Measurements from ENCODE around the gene LGALS9. TPM values are rescaled to one million over a fixed set of nuclear protein-coding genes. Genes with fewer than 3 reads are reported as not detected.

The LGALS9 gene
- total and polyA plus RNA-seq, 9 donors, result 9.0 to 62.8 (median 23.3) TPM

DNA sequence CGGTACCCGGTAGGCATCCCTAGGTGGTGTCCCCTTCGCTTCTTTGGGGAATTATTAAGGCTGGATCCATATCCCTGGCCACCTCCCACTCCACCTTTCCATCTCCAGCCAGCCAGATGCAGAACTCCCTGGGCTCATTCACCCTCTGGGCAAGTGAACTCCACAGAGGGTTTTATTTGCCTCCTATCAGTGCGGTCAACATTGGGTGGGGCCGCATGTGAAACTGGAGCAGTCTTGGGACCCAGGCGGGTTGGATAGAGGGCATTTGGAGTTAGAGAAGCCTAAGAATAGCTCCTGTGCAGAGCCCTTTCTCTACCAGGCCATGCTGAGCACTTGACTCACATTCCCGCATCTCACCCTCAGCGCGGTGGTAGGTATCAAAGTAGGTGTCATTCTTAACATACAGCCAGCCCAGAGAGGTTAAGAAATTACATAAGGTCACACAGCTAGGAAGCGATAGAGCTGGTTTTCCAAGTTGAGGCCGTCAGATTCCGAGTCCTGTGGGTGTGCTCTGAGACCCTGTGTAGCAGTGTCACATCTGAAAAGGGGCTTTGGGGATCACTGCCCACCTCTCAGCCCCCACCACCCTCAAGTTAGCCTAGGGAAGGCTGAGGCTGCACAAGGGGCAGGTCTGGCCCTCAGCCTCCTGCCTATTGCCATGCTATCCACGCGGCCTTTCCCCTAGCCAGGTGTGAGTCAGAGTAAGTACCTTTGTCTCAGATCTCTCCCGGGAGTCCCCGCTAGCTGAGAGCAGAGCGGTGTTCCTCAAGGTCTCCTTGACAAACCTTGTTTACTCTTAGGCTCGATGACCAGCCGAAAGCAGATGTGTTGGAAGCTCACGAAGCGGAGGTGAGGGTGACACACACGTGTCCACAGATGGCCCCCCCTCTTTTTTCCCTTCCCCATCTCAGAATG is 26.9 kb upstream of the LGALS9 start:
- WGBS, 3 donors, result 88 to 92% (median 89%) methylated on average over 22 of the region's 22 CpGs
- TF ChIP-seq POLR2A (IDR thresholded peaks at IDR 0.05) (no peak), CTCF (IDR thresholded peaks at IDR 0.05) (no peak)
- H3K4me1 ChIP-seq (ENCODE audit: insufficient read depth), result peaks cover 4% of the 10 kb centered on the region
- H3K27me3 ChIP-seq, result no peaks in the 10 kb centered on the region
- H3K27ac ChIP-seq, result no peak overlapping the region
- H3K36me3 ChIP-seq, result no peaks in the 10 kb centered on the region
- H3K9me3 ChIP-seq, result no peaks in the 10 kb centered on the region
- intact Hi-C loops (cut with DNase I), result loop anchor here (2.0 to 10.0 kb wide), 6 partner anchors 47 to 367 kb away; partner anchors contain the start of gene KSR1 (in 3 of the 4)
- no peak for DNase-seq
- H3K4me3 ChIP-seq, result no peak overlapping the region

GRCh38 chr17:27605409-27605808 is 25.6 kb upstream of the LGALS9 start:
- intact Hi-C loops (cut with DNase I), result loop anchor here in 3 of 4 donors (5.0 to 10.0 kb wide), 2 partner anchors 47 to 151 kb away; partner anchors contain the start of gene KSR1 (in 1 of the 3)
- Histone ChIP-seq H3K36me3 (no peaks in the 10 kb centered on the region), H3K9me3 (no peaks in the 10 kb centered on the region), H3K4me1 (ENCODE audit: insufficient read depth) (peaks cover 5% of the 10 kb centered on the region), H3K27ac (no peak overlapping the region), H3K4me3 (no peak overlapping the region), H3K27me3 (no peaks in the 10 kb centered on the region)
- TF ChIP-seq EP300 (IDR thresholded peaks at IDR 0.05) (no peak), POLR2A (IDR thresholded peaks at IDR 0.05) (no peak), CTCF (IDR thresholded peaks at IDR 0.05) (no peak)
- 96 to 97% (median 96%) methylated on average over 25 of the region's 25 CpGs for WGBS, 3 donors
- no peak for DNase-seq

DNA sequence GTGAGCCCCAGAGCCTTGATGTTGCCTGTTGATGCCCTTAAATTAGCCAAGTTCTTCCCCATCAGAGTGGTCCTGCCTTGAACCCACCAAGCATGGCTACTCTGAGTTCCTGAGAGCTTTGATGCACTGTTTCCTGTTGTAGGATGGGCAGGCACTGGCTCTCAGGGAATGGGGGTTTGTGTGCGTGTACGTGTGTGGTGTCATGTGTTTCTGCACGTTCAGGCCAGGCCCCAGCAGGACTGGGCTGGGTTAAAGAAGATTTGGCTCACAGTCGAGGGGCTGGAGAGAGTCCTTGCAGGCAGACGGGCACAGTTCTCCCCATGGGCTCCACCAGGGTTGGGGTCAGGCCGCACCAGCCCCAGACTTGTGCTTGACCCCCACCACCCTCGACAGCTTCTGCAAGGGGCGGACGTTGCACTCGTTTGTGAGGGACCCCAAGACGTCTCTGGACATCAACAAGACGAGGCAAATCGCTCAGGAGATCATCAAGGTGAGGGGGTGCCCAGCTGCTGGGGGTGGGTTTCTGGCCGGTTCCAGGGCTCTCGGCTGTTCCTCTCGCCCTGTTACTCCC is 23.4 kb upstream of the LGALS9 start:
- 81 to 85% (median 83%) methylated on average over 16 of the region's 16 CpGs for WGBS, 3 donors
- H3K27me3 ChIP-seq, result no peaks in the 10 kb centered on the region
- H3K4me1 ChIP-seq (ENCODE audit: insufficient read depth), result peaks cover 1% of the 10 kb centered on the region
- H3K27ac ChIP-seq, result no peak overlapping the region
- H3K9me3 ChIP-seq, result no peaks in the 10 kb centered on the region
- no peak overlapping the region for H3K4me3 ChIP-seq
- no peaks in the 10 kb centered on the region for H3K36me3 ChIP-seq
- TF ChIP-seq CTCF (IDR thresholded peaks at IDR 0.05), result no peak
- no peak for DNase-seq
- intact Hi-C loops (cut with DNase I), result loop anchor here in 3 of 4 donors (5.0 to 10.0 kb wide), 2 partner anchors 45 to 153 kb away; partner anchors contain the start of gene KSR1 (in 1 of the 3)

DNA sequence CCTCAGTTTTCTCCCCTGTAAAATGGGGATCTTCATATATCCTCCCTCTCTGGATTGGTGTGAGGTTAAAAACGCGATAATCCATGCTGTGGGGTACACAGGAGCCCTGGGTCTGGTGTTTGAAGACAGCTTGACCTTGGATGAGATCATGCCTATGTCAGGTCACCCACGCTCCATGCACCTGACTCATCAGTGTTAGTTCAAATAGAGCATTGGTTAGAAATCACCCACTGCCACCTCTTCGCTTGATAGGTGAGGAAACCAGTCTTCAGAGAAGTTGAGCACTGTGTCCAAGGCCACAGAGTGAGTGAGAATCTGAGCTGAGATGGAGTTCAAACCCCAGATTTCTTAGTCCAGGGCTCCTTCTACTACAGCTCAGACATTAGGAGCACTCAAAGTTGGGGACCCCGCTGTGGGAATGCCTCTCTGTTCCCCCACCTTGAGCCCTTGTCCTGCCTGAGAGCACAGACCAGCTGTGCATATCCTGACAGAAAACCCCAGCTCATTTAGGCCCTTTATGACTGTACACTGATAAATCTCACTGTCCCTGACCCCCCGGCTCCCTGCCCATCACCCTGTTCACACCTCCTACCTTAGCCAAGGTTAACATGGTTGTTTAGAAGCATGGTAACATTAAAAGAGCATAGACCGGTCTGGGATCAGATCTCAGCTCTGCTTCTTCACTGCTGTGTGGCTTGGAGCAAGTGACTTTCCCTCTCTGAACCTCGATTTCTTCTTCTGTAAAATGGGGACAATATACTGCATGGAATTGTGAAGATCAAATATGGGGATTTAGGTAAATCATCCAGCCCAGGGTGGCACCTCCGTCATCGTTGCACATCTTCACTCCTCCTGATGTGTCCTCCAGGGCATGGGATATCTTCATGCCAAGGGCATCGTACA is 22.4 kb upstream of the LGALS9 start:
- Histone ChIP-seq H3K9me3 (no peaks in the 10 kb centered on the region), H3K27ac (no peak overlapping the region), H3K27me3 (no peaks in the 10 kb centered on the region), H3K4me1 (ENCODE audit: insufficient read depth) (peaks cover 1% of the 10 kb centered on the region), H3K36me3 (no peaks in the 10 kb centered on the region), H3K4me3 (no peak overlapping the region)
- intact Hi-C loops (cut with DNase I), result loop anchor here in 3 of 4 donors (5.0 to 10.0 kb wide), 2 partner anchors 44 to 154 kb away; partner anchors contain the start of gene KSR1 (in 1 of the 3)
- no peak for TF ChIP-seq CTCF (IDR thresholded peaks at IDR 0.05)
- TF ChIP-seq POLR2A (IDR thresholded peaks at IDR 0.05), result no peak
- no peak for TF ChIP-seq EP300 (IDR thresholded peaks at IDR 0.05)
- 92 to 95% (median 93%) methylated on average over 11 of the region's 11 CpGs for WGBS, 3 donors
- DNase-seq, result no peak
